A549 (cell line): ENCODE measurements around the gene CERS6.

Experiments used
- CTCF ChIP-seq: fragments of >200 bp; sonication (Bioruptor Twin); formaldehyde crosslinking; IDR thresholded peaks from 3 replicates; pipeline ENCODE4 v1.5.1; 2016
- E2F6 ChIP-seq: IDR thresholded peaks from 2 replicates; pipeline ENCODE4 v1.6.1; 2012; ENCODE audit warnings: low read depth, borderline replicate concordance
- EHMT2 ChIP-seq: fragments of 200-600 bp; sonication (generic); IDR thresholded peaks from 2 replicates; pipeline ENCODE4 v1.6.1; 2016; ENCODE audit warnings: antibody characterized with exemption, low read depth, mild to moderate bottlenecking, moderate library complexity
- ELK1 ChIP-seq: fragments of 150-350 bp; IDR thresholded peaks from 2 replicates; pipeline ENCODE4 v1.6.1; 2014; ENCODE audit warnings: low read depth, mild to moderate bottlenecking, low read length
- EP300 ChIP-seq, 2 experiments: fragments of >200 bp; sonication (Bioruptor Twin); formaldehyde crosslinking; IDR thresholded peaks; 2 replicates in 1 of 2; 3 replicates in 1 of 2; pipeline ENCODE4 v1.6.1; 2016 to 2017
- JUNB ChIP-seq: fragments of >200 bp; sonication (Bioruptor Twin); formaldehyde crosslinking; IDR thresholded peaks from 2 replicates; pipeline ENCODE4 v1.6.1; 2016
- PHF8 ChIP-seq: fragments of 200-600 bp; sonication (generic); IDR thresholded peaks from 2 replicates; pipeline ENCODE4 v1.6.1; 2016; ENCODE audit warnings: low read depth, mild to moderate bottlenecking, antibody characterized with exemption, moderate library complexity, borderline replicate concordance
- POLR2A ChIP-seq: IDR thresholded peaks from 2 replicates; pipeline ENCODE4 v1.6.1; 2012; ENCODE audit warnings: mild to moderate bottlenecking, low read length
- RAD21 ChIP-seq, 2 experiments: fragments of >200 bp in 1 of 2; sonication (Bioruptor Twin) in 1 of 2; formaldehyde crosslinking in 1 of 2; IDR thresholded peaks in 1 of 2; conservative IDR thresholded peaks in 1 of 2; 2 replicates in 1 of 2; 3 replicates in 1 of 2; pipeline ENCODE4 v1.6.1; 2012 to 2018; ENCODE audit warnings: inconsistent platforms in 1 of 2
- RFX5 ChIP-seq: fragments of 450-650 bp; IDR thresholded peaks from 2 replicates; pipeline ENCODE4 v1.7.1; 2014; ENCODE audit warnings: antibody characterized with exemption, mild to moderate bottlenecking, moderate library complexity

GRCh38 chr2:168428431-168428830, 27.6 kb upstream of the CERS6 start:
- TF ChIP-seq RAD21 (conservative IDR thresholded peaks at IDR 0.05 in 1 of 2, IDR thresholded peaks at IDR 0.05 in 1 of 2) (no peak), PHF8 (no peak), CTCF (no peak), E2F6 (no peak), POLR2A (no peak), JUNB (no peak), ELK1 (no peak), EP300 (IDR thresholded peaks at IDR 0.05) (no peak), RFX5 (no peak), EHMT2 (no peak)
